Cerebellar cortex (tissue), 1 donor: ENCODE results near the gene SRSF4.
"Not testable (repeated sequence)": the region's sequence is repeated elsewhere in the genome, so short reads cannot be mapped to it uniquely, and the experiment has no call there.

Experiments
- DNase-seq: peaks from one replicate; pipeline ENCODE4 v3.0.0-alpha.2; 2015; ENCODE audit warnings: low spot score

Gene SRSF4

DNA sequence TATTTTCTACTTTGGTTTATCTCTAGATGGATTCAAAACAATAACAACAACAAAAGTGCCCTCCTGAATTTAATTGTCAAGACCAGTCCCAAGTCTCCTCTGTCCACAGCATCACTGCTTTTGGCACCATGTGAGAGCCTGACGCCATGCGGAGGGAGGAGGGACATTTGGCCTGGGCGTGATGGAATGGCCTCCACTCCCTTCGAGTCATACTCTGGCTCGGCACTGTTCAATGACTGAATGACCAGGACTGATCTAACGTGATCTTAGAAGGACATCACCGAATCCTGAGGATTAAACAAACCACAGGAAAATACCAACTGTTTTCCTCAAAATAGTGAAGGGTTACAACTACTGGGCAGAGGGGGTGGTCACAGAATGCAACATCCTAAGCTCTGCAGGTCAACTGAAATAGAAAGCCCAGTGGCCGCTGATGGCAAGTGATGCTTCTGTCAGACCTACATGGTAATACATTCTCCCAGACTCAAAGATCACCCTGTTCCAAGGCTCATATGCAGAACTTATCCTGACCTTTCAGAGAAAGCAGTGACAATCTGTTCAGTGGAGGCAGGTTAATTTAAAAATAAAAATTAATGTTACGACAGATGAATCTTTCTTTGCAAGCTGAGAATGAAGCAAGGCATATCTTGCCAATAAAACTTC is 19.1 kb downstream of the SRSF4 start:
- DNase-seq = no peak

DNA sequence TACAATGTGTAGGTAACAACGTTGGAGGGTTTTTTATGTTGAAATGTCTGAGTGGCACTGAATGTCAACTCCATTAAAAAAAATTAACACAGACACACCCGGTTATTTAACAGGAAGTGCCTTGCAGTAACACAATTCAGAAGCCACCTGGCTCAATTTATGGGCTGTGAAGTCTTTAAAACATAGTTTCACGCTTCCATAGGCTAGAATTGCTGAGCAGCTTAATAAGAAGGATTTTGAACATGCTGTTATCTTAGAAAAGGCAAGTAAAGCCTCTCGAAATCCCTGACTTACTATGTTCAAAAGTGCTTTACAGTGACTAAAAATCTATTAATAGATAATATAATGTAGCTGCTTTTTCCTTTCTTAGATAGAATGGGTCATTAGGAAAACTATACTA is 19.7 kb downstream of the SRSF4 start:
- DNase-seq = no peak

DNA sequence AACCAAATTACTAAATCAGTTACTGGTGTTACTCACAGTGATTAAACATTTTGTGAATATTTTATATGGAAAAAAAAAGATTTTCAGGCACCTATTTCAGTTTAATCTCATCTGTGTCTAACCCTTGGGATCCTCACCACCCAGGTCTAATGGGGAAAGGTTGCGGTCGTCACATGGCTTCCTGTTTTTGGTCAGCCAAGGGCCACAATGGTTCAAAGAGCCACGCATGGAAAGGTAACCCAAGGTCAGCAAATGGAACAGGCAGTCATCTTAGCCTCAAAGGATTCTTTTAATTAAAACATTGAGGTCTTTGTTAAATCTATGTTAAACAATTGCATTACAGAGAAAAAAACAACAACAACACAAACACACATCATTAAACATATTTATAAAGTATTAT is 21.9 kb downstream of the SRSF4 start:
- DNase-seq = no peak

DNA sequence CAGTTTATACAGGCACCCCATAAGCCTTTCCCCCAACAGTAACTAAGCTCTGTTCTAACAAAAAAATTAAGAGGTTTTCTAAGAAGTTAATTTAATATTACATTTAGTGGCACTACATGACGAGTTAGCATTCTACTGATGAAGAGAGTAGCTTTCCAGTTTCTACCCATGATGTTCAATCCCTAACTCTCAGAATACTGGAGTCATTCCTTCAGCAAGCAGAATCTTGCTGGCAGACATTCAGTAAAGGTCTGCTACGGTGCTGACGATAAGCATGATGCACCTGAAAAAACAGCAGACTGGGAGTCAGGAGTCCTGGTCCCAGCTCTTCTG is 24.5 kb downstream of the SRSF4 start:
- DNase-seq = no peak

DNA sequence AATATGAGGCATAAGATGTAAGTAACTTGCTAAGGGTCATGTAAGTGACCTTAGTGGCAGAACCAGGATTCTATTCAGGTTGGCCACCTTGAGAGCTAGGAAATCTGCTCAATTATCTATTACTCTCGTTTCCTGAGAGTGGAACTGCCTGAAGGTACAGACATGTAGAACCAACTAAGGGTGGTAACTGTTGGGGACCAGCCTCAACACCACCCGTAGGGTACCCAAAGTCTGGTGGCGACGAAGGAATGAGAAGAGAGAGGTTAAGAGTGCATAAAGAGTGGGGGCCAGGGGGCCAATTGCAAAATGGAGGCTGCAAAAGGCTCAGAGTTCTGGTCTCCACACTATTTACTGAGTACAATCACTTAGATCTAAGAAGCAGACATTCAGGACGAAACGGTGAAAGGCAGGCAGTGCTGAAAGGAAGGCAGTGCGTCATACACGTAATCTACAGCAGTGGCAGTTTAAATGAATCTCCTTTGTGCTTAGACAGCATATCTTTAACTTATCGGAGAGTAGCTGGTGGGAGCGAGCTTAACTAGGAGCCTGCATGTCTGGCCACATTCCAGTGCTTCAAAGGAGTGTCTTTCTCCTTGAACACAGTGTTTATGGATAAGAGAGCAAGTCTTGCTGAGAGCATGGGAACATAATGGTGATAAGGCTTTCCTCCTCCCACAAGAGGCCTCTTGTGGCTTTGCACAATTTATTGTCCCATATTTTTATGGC is 25.0 kb downstream of the SRSF4 start:
- DNase-seq = no peak

DNA sequence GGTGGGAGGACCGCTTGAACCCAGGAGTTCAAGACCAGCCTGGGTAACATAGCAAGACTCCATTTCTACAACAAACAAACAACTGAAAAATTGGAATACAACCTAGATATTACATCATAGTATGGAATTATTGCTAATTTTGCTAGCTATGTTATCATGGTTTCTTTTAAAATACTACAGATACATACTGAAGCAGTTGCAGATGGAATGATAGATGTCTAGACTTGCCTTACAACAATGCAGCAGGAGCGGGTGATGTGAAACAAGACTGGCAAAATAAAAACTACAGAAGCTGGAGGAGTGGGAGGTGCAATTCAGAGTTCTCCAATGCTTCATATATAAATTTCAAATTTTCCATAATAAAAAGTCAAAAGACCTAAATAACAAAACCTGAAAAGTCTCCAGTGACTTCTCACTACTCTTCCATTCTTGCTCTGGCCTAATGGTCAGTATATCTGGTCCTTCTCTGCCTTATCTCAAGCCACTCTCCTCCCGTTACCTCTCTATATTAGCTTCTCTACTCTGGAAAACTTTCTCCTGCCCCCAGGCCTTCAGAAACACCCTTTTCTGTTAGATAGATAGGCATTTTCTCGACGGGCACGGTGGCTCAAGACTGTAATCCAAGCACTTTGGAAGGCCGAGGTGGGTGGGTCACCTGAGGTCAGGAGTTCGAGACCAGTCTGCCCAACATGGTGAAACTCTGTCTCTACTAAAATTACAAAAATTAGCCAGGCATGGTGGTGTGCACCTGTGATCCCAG is 29.5 kb downstream of the SRSF4 start:
- DNase-seq = no peak

DNA sequence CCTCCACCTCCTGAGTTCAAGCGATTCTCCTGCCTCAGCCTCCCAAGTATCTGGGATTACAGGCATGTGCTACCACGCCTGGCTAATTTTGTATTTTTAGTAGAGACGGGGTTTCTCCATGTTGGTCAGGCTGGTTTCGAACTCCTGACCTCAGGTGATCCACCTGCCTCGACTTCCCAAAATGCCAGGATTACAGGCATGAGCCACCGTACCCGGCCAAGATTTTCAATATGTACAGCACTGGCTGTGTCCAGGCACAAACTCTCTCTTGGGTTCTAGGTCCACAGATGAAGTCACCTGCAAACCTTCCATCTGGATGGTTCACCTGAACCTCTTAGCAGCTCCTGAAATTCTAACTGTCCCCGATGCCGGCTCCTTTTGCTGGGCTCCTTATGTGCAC is 31.4 kb downstream of the SRSF4 start:
- DNase-seq = not testable (repeated sequence)

DNA sequence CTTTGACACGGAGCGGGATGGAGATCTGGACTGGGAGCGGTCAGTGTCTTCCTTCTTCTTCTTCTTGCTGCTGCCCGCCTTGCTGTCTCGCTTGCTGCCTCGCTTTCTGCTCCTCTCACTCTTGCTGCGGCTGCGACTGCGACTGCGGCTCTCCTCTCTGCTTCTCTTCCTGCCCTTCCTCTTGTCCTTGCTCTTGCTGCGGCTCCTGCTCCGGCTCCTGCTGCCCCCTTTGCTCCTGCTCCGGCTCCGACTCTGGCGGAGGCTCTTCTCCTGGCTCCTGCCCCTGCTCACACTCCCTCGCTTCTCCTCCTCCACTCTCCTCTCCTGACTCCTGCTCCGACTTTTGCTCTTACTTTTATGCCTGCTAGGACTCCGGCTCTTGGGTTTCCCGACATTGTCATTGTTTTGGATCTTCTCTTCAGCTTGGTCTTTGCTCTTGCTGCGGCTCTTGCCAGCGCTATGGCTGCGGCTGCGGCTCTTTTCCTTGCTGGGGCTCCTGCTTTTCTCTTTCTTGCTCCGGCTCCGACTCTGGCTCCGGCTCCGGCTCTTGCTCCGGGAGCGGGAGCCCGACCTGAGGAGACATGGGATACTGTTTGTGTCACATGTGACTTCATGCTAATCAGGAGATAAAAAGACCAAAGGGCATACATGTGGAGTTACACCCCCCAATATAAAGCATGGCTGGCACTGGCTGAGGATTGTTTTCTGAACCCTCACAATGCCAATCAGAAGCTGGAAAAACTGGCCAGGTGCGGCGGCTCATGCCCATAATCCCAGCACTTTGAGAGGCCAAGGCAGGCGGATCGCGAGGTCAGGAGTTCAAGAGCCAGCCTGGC is 32.8 kb downstream of the SRSF4 start:
- DNase-seq = no peak

DNA sequence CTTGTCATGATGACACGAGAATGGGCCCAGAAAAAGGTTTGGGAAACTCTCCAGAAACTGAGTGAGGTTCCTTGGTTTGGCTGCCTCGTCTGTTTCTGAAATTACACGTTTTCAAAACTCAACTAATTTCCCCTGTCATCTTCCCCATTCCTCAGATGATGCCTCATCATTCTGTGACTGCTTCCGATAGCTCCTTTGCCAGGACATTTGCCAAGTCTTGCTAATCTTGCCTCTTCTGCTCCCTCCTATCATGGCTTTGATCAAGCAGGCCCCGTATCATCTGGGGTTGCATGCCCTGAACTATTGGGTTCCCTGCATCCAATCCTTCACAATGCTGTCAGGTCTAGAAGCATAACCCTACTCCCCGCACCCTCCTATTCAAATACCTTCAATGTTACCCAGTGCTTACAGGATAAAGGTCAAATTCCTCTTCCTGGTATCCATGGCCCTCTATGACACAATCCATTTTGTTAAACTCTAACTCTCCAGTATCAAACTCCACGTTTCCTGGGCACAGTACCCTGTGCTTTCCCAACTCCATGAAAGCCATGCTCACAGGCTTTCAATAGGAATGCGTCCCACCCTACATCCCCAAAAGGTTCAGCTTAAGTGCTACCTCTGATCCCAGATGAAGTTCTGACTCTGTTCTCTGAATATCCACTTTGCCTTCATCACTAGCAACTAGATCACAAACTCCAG is 35.8 kb downstream of the SRSF4 start:
- no peak for DNase-seq

DNA sequence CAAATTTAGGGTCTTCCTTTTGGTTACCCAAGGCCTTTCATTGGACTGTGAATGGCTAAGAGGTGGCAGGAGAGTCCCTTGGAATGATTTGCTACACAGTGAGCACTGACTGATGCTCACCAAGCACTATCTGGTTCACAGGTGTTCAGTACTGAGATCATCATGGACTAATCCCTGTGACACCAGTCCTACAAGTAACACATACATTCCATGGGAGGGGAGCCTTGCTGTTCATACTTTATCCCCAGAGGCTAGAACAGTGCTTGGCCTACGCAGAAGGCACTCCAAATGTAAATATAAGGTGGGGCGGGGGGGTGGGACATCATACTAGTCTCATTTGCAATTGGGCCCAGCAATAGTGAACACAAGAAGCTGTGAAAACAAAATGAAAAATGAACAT is 37.5 kb downstream of the SRSF4 start:
- DNase-seq = no peak

DNA sequence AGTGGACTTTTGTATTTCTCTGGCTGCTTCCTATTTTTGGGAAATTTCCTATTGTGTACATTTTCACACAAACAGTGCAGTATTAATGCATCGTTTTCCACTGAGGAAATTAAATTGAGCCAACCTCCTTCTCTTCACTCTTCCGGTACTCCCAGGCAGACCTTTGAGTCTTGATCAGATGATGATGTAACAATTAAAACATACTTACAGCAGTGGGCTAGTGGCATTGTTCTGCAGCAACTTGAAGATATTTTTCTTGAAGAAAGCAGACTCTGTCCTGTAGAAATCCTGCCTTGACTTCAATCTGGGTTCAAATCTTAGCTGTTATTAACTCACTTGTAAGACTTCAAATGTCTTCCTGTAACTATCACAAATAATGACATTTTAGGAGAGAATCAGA is 39.0 kb downstream of the SRSF4 start:
- no peak for DNase-seq

DNA sequence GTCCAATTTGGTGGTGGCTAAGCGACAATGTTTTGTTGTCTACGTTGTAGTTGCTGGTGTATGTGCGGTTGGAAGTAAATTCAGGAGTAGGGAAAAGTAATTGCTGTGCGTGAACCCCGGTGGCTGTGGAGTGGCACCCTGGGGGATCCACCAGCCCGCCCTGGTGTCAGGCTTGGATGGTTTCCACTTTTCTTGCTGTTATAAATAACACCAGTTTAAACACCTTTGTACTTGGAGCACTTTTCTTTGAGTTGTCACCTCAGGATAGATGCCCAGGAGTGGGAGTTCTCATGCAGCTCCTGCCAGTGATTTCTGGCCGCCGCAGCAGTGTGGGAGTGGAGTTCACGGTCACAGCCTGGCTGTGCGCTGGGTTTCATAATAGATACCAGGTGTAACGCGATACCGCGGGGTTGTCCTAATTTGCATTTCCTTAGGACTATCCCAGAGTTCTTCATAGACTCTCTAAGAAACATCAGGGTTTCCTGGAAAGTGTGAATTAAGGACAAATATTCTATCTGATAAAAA is 45.2 kb downstream of the SRSF4 start:
- no peak for DNase-seq

DNA sequence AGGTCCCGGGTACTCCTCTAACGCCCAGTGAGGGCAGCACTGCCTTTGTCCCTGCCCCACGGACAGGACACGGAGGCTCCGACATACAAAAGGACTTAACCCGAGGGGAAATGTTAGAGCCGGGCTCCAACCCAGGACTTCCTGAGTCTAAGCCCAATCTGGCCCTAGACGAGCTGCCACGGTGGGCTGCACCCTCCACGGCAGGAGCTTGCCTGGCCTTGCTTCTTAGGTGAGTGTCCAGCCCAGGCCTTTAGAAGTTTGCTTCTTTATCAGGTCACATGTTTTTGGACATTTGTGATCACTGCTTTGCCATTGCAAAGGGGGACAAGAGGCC is 47.0 kb downstream of the SRSF4 start:
- no peak for DNase-seq

DNA sequence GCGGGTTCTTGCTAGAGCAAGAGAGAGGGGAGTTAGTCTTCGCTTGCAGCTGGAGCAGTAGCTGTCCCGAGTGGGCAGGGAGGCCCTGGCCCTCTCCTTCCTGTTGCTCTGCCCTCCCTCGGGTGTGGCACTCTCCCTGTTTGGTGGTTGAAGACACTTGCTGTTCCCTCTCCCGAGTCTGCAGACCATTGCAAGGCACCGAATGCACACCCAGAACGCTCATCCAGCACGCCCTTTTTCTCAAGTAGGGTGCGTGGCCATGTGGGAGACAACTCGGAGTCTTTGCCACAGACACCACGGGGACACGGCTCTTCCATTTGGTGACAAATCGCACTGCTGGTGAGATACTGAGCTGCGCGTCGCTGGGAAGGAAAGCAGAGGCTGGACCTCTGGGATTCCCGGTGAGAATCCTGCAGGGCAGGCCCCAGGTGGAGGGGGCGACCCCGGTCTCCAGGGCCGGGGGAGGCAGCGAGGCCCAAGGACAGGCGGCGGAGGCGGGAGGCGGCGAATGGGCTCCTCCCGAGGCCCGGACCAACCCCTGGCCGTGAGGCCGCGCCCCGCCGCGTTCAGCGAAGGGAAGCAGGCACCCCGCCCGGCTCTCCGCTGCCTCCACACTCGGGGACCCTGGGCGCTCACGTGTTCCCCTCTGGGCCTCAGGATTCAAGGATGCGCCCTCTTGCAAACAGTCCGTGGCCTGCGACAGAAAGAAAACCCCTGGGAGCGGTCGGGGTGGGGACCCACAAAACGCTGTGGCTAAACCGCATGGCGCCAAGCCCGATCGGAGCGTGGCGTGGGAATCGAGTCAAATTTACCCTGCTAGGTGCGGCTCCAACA is 47.6 kb downstream of the SRSF4 start:
- no peak for DNase-seq

DNA sequence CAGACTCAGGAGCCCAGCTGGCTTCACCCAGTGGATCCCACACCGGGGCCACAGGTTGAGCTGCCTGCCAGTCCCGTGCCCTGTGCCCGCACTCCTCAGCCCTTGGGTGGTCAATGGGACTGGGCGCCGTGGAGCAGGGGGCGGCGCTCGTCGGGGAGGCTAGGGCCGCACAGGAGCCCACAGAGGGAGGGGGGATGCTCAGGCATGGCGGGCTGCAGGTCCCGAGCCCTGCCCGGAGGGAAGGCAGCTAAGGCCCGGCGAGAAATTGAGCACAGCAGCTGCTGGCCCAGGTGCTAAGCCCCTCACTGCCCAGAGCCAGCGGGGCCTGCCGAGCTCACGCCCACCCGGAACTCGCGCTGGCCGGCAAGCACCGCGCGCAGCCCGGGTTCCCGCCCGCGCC is 50.6 kb downstream of the SRSF4 start:
- not testable (repeated sequence) for DNase-seq

DNA sequence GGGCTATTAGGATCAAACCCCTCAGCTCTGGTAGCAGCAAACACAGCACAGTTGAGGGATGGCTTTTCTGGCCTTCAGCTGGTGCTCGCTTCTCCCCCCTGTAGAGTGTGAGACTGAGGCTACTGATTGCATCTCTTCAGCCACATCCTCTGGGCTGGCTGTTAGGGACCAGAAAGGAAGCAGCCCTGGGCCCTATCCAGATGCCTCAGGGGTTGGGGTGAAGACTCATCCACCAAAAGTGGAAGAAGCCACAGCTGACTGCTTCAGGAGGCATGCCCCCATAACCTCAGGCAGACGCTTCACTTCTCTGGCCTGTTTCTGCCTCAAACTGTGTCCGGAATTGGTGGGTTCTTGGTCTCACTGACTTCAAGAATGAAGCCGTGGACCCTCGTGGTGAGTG is 51.8 kb downstream of the SRSF4 start:
- DNase-seq = no peak

DNA sequence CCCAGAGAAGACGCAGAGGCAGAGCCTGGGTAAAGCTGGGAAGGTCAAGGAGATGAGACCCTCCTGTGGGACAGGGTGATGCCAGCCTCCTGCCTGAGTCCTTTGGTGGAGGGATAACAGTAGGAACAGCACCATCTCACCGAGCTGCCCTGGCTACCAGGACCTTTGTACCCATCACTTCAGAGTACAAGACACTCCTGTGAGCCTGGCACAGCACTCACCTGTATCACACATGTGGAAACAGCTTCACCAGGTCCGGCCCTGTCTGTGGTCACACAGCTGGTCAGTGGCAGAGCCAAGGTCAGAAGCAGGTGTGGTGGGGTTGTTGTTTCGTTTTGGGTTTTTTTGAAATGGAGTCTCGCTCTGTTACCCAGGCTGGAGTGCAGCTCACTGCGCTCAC is 53.0 kb downstream of the SRSF4 start:
- DNase-seq = no peak

DNA sequence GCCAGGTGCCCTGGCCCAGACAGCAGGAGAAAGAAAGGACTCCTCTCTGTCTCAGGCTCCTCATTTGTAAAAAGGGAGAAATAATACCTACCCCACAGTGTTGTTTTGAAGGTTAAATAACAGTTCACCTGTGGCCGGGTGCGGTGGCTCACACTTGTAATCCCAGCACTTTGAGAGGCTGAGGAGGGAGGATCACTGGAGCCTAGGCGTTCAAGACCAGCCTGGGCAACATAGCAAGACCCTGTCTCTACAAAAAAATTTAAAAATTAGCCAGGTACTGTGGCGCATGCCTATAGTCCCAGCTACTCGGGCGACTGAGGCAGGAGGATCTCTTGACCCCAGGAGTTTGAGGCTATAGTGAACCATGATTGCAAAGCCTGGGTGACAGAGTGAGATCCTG is 55.5 kb downstream of the SRSF4 start:
- DNase-seq = no peak

DNA sequence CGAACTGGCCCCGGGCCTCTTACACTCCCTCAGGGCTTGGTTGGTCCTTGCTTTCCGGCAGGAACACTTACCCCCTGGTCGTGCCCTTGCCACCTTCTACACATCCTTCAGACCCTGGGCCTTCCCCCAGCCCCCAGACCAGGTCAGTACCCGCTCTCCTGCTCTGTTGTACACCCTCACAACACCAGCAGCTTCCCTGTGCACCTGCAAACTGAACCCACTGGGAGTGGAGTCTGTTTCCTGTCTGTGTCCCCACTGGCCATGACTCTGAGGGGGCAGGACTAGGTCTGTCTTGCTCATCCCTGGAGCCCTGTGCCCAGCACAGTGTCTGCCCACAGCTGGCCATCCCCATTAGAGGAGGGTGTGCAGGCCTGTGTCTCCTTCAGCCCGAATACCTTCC is 55.9 kb downstream of the SRSF4 start:
- no peak for DNase-seq

DNA sequence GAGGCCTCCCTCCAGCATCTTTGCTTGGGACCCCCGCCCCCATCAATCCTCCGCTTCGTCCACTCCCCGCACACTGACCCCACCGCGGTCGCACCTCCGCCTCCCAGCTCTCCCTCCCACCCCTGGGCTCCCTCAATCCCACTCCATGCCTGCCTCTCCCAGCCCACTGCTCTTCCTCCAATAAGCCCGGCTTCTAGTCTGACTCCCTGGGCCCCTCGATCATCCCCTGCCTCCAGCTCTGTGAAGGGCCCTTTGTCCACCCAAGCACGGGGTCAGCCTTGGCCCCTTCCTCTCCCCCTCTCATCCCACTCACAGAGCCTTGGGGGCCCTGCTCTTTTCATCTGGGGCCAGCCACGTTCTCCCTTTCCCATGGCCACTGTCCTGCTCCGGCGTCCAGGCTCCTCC is 56.5 kb downstream of the SRSF4 start:
- DNase-seq = no peak
